GM10248 (cell line): Measurements from ENCODE around the gene NARS2.

ENCODE experiments used
- CTCF ChIA-PET: fragments of 300-600 bp; sonication (Branson Sonifier 250); formaldehyde crosslinking; extraction: SDS; loops from one replicate; lab custom pipeline; 2021; ENCODE audit warnings: antibody characterized with exemption; lab: Yijun Ruan, JAX
- POLR2A ChIA-PET: fragments of 350-650 bp; sonication (Branson Sonifier 250); formaldehyde crosslinking; extraction: SDS; loops from one replicate; lab custom pipeline; 2020; ENCODE audit warnings: antibody characterized with exemption; lab: Yijun Ruan, JAX
- DNase-seq: peaks from one replicate; pipeline ENCODE4 v3.0.0; 2012; ENCODE audit errors: extremely low spot score
- CTCF ChIP-seq: IDR thresholded peaks from 2 replicates; pipeline ENCODE4 v1.5.1; 2012; ENCODE audit warnings: mild to moderate bottlenecking, low read depth; ENCODE audit errors: extremely low read depth, missing control alignments, control extremely low read depth

Gene NARS2

GRCh38 chr11:78504708-78505107, 70.0 kb downstream of the NARS2 start:
- ChIA-PET CTCF (interaction anchor here (1.3 to 1.8 kb wide), 5 partner anchors 12 to 86 kb away, joined by 3 to 7 read pairs (median 3); no protein-coding TSS in a partner anchor), POLR2A (no interaction called here)
- TF ChIP-seq CTCF = no peak
- DNase-seq = no peak

DNA sequence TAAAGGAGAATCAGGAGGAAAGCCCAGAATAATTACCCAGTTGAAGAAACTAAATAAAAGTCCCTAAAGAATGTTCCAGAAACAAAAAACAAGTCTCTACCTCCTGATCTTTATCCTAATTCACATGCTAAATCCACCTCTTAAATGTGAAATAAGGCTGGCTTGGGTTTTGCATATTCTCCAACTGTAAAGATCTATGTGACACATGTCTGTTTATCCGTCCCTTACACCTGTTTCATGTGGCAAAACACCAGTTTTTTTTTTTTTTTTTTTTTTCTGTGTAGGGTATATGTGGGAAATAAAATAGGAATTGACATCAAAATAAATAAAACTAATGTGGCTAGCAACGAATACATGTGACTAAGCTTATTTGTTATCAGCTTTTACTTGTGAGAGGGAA, 70.5 kb downstream of the NARS2 start:
- CTCF ChIA-PET = interaction anchor here (1.4 to 1.6 kb wide), 2 partner anchors 11 to 85 kb away, joined by 3 to 7 read pairs; no protein-coding TSS in a partner anchor
- POLR2A ChIA-PET = no interaction called here
- no peak for TF ChIP-seq CTCF
- DNase-seq = no peak

GRCh38 chr11:78499971-78500370, 74.7 kb downstream of the NARS2 start:
- CTCF ChIA-PET = no interaction called here
- TF ChIP-seq CTCF = no peak
- no peak for DNase-seq
- POLR2A ChIA-PET = no interaction called here

GRCh38 chr11:78497293-78497692, 77.4 kb downstream of the NARS2 start:
- POLR2A ChIA-PET = no interaction called here
- TF ChIP-seq CTCF = no peak
- no peak for DNase-seq
- CTCF ChIA-PET = interaction anchor here (1.1 to 1.2 kb wide), 3 partner anchors 9 to 266 kb away, joined by 3 to 4 read pairs (median 3); no protein-coding TSS in a partner anchor

GRCh38 chr11:78493413-78493975, 81.2 kb downstream of the NARS2 start:
- no peak for TF ChIP-seq CTCF
- ChIA-PET POLR2A (interaction anchor here (0.7 kb wide), 1 partner anchor 73 kb away, joined by 3 read pairs; no protein-coding TSS in a partner anchor), CTCF (interaction anchor here (0.7 to 2.1 kb wide), 5 partner anchors 8 to 90 kb away, joined by 3 to 7 read pairs (median 4); no protein-coding TSS in a partner anchor)
- DNase-seq = no peak

DNA sequence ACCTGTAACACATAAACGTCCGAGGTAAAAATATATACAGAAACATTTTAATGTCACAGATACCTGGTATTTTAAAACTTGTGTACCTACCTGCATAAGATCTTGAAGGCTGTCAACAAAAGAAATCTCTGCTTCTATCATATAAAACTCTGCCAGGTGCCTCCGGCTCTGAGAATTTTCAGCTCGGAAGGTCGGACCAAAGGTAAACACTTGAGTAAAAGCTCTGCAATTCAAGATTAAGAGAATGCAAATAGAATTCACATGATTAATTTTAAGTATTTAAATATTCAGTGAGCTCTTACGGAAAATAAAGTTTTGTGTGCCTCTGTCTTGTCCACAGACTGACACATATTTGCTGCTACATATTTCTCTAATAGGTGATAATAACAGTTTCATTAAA, 81.7 kb downstream of the NARS2 start:
- CTCF ChIA-PET = interaction anchor here (0.7 to 2.1 kb wide), 5 partner anchors 9 to 90 kb away, joined by 3 to 7 read pairs (median 3); no protein-coding TSS in a partner anchor
- DNase-seq = no peak
- POLR2A ChIA-PET = no interaction called here
- no peak for TF ChIP-seq CTCF
